HFFc6 (cell line): ENCODE data around the gene KPNA5. TPM values are rescaled to one million over a fixed set of nuclear protein-coding genes. Genes with fewer than 3 reads are reported as not detected.
"Not testable (repeated sequence)": the region's sequence is repeated elsewhere in the genome, so short reads cannot be mapped to it uniquely, and the experiment has no call there.

Experiments used
- DNase-seq: peaks from one replicate; pipeline ENCODE4 v3.0.0-alpha.2; 2018
- H3K27ac Mint-ChIP-seq: 2 replicates; pipeline ENCODE4 v1.8.0; 2020; ENCODE audit warnings: mild to moderate bottlenecking, mixed read lengths
- H3K27me3 Mint-ChIP-seq: 2 replicates; pipeline ENCODE4 v1.8.0; 2021; ENCODE audit warnings: mild to moderate bottlenecking, moderate library complexity, mixed read lengths; ENCODE audit not compliant: insufficient read depth
- H3K36me3 Mint-ChIP-seq: 2 replicates; pipeline ENCODE4 v1.8.0; 2021; ENCODE audit warnings: low read depth, mixed read lengths
- H3K4me1 Mint-ChIP-seq: 2 replicates; pipeline ENCODE4 v1.8.0; 2020; ENCODE audit warnings: low read depth, mixed read lengths
- H3K4me3 Mint-ChIP-seq: 2 replicates; pipeline ENCODE4 v1.8.0; 2020; ENCODE audit warnings: mild to moderate bottlenecking, moderate library complexity, mixed read lengths
- H3K9me3 Mint-ChIP-seq: 2 replicates; pipeline ENCODE4 v1.8.0; 2020; ENCODE audit warnings: mild to moderate bottlenecking, mixed read lengths
- CTCF ChIP-seq: fragments of 200-600 bp; sonication (generic); IDR thresholded peaks from 2 replicates; pipeline ENCODE4 v1.5.0; 2021; ENCODE audit warnings: antibody characterized with exemption, mild to moderate bottlenecking
- total RNA-seq, 6 experiments: library from RNA; stranded (reverse); fragmentation: NEBNext Ultra II Directional; extraction: Animal tissue kit (Norgen Biotek cat#: 25700); gene quantifications; 2 replicates in 1 of 6; 3 replicates in 5 of 6; pipeline ENCODE4 v1.2.3, GENCODE V29; 2021

Gene KPNA5
- total RNA-seq, 6 experiments from 2014 or later, result 6.7 to 9.7 (median 8.8) TPM

- no peaks in the 10 kb centered on the region; the same call in 1 of the 2 replicates for H3K27me3 Mint-ChIP-seq
- H3K36me3 Mint-ChIP-seq, result peaks cover 22% of the 10 kb centered on the region
- no peaks in the 10 kb centered on the region for H3K9me3 Mint-ChIP-seq
- H3K4me3 Mint-ChIP-seq, result no peak overlapping the region
- H3K27ac Mint-ChIP-seq, result no peak overlapping the region
- no peak for TF ChIP-seq CTCF
- DNase-seq, result no peak
- peaks cover 47% of the 10 kb centered on the region for H3K4me1 Mint-ChIP-seq
Observed at GRCh38 chr6:116685437-116685993, 4.5 kb downstream of the KPNA5 start.

- not testable (repeated sequence) for H3K4me3 Mint-ChIP-seq, DNase-seq, H3K27me3 Mint-ChIP-seq, H3K27ac Mint-ChIP-seq, H3K9me3 Mint-ChIP-seq
- H3K4me1 Mint-ChIP-seq, result peaks cover 45% of the 10 kb centered on the region
- H3K36me3 Mint-ChIP-seq, result peaks cover 26% of the 10 kb centered on the region
Observed at GRCh38 chr6:116686475-116687101, 5.6 kb downstream of the KPNA5 start.

GRCh38 chr6:116691154-116691553, 10.1 kb downstream of the KPNA5 start:
- no peak overlapping the region for H3K27ac Mint-ChIP-seq
- H3K4me3 Mint-ChIP-seq, result no peak overlapping the region
- DNase-seq, result no peak

GRCh38 chr6:116692873-116693272, 11.9 kb downstream of the KPNA5 start:
- H3K36me3 Mint-ChIP-seq, result peaks cover 14% of the 10 kb centered on the region
- H3K9me3 Mint-ChIP-seq, H3K27ac Mint-ChIP-seq, H3K4me1 Mint-ChIP-seq, H3K4me3 Mint-ChIP-seq, H3K27me3 Mint-ChIP-seq, DNase-seq: not testable (repeated sequence)

More at GRCh38 chr6:116691154-116691553, 10.1 kb downstream of the KPNA5 start:
- no peak for TF ChIP-seq CTCF
- Mint-ChIP-seq H3K4me1 (peaks cover 22% of the 10 kb centered on the region), H3K9me3 (no peaks in the 10 kb centered on the region), H3K36me3 (peaks cover 16% of the 10 kb centered on the region), H3K27me3 (no peaks in the 10 kb centered on the region; the same call in 1 of the 2 replicates)

- H3K36me3 Mint-ChIP-seq, result peaks cover 14% of the 10 kb centered on the region
- DNase-seq, H3K9me3 Mint-ChIP-seq, H3K4me3 Mint-ChIP-seq, H3K27ac Mint-ChIP-seq, H3K27me3 Mint-ChIP-seq, H3K4me1 Mint-ChIP-seq: not testable (repeated sequence)
Observed at GRCh38 chr6:116693275-116693674, 12.3 kb downstream of the KPNA5 start.

GRCh38 chr6:116695401-116695800, 14.4 kb downstream of the KPNA5 start:
- no peak for TF ChIP-seq CTCF
- no peak for DNase-seq

GRCh38 chr6:116697480-116697879, 16.5 kb downstream of the KPNA5 start:
- Mint-ChIP-seq H3K27me3 (no peaks in the 10 kb centered on the region), H3K27ac (no peak overlapping the region), H3K36me3 (peaks cover 15% of the 10 kb centered on the region), H3K9me3 (no peaks in the 10 kb centered on the region), H3K4me1 (no peaks in the 10 kb centered on the region), H3K4me3 (no peak overlapping the region)
- no peak for DNase-seq
- no peak for TF ChIP-seq CTCF

More at GRCh38 chr6:116695401-116695800, 14.4 kb downstream of the KPNA5 start:
- Mint-ChIP-seq H3K36me3 (peaks cover 20% of the 10 kb centered on the region), H3K4me1 (no peaks in the 10 kb centered on the region), H3K9me3 (no peaks in the 10 kb centered on the region), H3K27ac (no peak overlapping the region), H3K4me3 (no peak overlapping the region), H3K27me3 (no peaks in the 10 kb centered on the region; the same call in 1 of the 2 replicates)

- not testable (repeated sequence) for H3K4me3 Mint-ChIP-seq, H3K36me3 Mint-ChIP-seq, H3K27ac Mint-ChIP-seq, H3K9me3 Mint-ChIP-seq, DNase-seq, H3K27me3 Mint-ChIP-seq, H3K4me1 Mint-ChIP-seq
Observed at GRCh38 chr6:116703888-116704287, 22.9 kb downstream of the KPNA5 start.
